NCI-H748 (cell line): ENCODE results near the gene MTMR10.

ENCODE experiments used
- DNase-seq: peaks from one replicate; lab custom pipeline; 2025; ENCODE audit not compliant: unreplicated experiment; lab: John Stamatoyannopoulos, UW

Gene MTMR10

GRCh38 chr15:30958219-30958618 lies 33.2 kb downstream of the MTMR10 start:
- no peak for DNase-seq

GRCh38 chr15:30956216-30957124 lies 35.0 kb downstream of the MTMR10 start:
- DNase-seq, result no peak

- no peak for DNase-seq
These were observed 36.8 kb downstream of the MTMR10 start for GRCh38 chr15:30954674-30955073.

- no peak for DNase-seq
These were observed 37.6 kb downstream of the MTMR10 start for GRCh38 chr15:30953731-30954378.

- no peak for DNase-seq
These were observed 38.2 kb downstream of the MTMR10 start for GRCh38 chr15:30953183-30953582.

GRCh38 chr15:30943654-30944335 lies 47.6 kb downstream of the MTMR10 start:
- DNase-seq, result no peak

- no peak for DNase-seq
These were observed 49.9 kb downstream of the MTMR10 start for GRCh38 chr15:30941520-30941919.

- DNase-seq, result no peak
These were observed 51.1 kb downstream of the MTMR10 start for GRCh38 chr15:30940359-30940758.

GRCh38 chr15:30939161-30939560 lies 52.3 kb downstream of the MTMR10 start:
- no peak for DNase-seq

GRCh38 chr15:30933293-30933692 lies 58.1 kb downstream of the MTMR10 start:
- DNase-seq, result no peak

GRCh38 chr15:30930422-30930821 lies 61.0 kb downstream of the MTMR10 start:
- no peak for DNase-seq

GRCh38 chr15:30929982-30930381 lies 61.4 kb downstream of the MTMR10 start:
- DNase-seq, result no peak

- DNase-seq, result peak; percentile 19
These were observed 62.3 kb downstream of the MTMR10 start for GRCh38 chr15:30929064-30929669.

GRCh38 chr15:30928076-30928475 lies 63.4 kb downstream of the MTMR10 start:
- no peak for DNase-seq

GRCh38 chr15:30927148-30927761 lies 64.2 kb downstream of the MTMR10 start:
- DNase-seq, result no peak

- no peak for DNase-seq
These were observed 65.3 kb downstream of the MTMR10 start for GRCh38 chr15:30926161-30926560.

- DNase-seq, result no peak
These were observed 65.7 kb downstream of the MTMR10 start for GRCh38 chr15:30925686-30926085.

GRCh38 chr15:30924353-30924752 lies 67.1 kb downstream of the MTMR10 start:
- DNase-seq, result no peak

GRCh38 chr15:30923429-30923828 lies 68.0 kb downstream of the MTMR10 start:
- no peak for DNase-seq

GRCh38 chr15:30922480-30923311 lies 68.7 kb downstream of the MTMR10 start:
- no peak for DNase-seq
